HG03066 (cell line): Measurements from ENCODE around the gene MYO9A.

Experiments used
- ATAC-seq: cut with Tn5 transposase; IDR thresholded peaks from one replicate; pipeline ENCODE4 v1.9.1; 2021; ENCODE audit warnings: low read depth; ENCODE audit not compliant: unreplicated experiment

MYO9A gene

GRCh38 chr15:72118017-72118978 lies at the start of gene MYO9A, which contains the start of gene SENP8:
TSS of gene MYO9A (minus strand) at chr15:72118150. CDS start at chr15:72046563, 71,587 bp downstream.
TSS of gene SENP8 (plus strand) at chr15:72118403. CDS start at chr15:72139624, 21,221 bp downstream.
- ATAC-seq, result peak; percentile 59

DNA sequence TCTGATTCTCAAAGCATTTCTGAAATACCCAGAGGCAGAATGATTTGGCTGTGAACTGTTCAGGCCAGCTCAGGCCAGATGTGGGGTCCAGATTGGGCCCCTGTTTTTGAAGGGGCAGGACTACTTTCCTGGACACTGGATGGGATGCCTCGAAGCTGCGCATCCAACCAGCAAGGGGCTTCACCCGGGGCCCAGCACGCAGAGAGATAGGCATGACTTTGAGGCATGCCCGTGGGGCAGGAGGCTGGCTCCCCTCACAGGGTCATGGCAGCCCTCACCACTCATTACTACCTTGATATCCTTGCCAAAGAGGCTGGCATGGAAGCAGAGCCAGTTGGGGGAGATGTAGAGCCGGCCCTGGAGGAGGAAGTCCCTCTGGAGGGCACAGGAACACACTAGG lies 49.5 kb upstream of the MYO9A start:
- ATAC-seq, result no peak

- no peak for ATAC-seq
These were observed 48.9 kb upstream of the MYO9A start for GRCh38 chr15:72166716-72167417.

DNA sequence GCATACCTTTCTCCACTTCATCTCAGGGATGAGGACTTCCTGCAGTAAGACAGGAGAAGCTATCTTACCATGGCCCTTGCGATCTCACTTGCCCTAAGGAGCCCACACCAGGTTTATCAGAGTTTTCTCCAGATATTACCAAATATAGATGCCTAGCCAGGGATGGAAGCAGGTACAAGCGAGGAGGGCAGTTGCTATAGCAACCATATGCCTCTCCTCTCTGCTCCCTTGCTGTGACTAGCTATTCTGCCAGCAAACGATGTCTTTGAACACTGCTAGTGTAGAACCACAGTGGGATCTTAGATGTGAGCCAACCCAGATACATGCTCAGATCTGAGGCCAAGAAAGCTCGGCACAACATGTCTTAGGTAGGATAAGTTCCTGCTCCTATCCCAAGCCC lies 45.8 kb upstream of the MYO9A start:
- no peak for ATAC-seq

DNA sequence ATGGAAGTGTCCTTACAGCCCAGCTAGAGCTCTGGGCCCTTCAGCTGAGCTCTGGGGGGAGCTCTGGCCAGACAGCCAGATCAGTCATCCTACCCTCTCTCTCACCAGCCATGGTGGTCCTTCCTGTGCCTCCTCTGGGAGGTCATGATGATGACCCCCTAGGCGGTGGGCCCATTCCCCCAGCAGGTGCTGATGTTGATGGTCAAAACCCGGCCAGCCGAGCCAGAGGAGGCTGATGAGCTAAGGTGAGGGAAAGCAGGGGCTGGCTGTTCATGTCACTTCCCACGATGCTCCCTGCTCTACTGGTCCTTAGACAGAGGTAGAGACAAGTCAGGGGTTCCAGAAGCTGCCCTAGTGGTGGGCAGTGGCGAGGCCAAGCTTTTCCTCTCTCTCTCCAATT lies 44.6 kb upstream of the MYO9A start:
- ATAC-seq, result no peak

GRCh38 chr15:72161361-72162132 lies 43.6 kb upstream of the MYO9A start:
- no peak for ATAC-seq

GRCh38 chr15:72160696-72161245 lies 42.8 kb upstream of the MYO9A start:
- no peak for ATAC-seq

GRCh38 chr15:72156928-72157327 lies 39.0 kb upstream of the MYO9A start:
- ATAC-seq, result no peak

DNA sequence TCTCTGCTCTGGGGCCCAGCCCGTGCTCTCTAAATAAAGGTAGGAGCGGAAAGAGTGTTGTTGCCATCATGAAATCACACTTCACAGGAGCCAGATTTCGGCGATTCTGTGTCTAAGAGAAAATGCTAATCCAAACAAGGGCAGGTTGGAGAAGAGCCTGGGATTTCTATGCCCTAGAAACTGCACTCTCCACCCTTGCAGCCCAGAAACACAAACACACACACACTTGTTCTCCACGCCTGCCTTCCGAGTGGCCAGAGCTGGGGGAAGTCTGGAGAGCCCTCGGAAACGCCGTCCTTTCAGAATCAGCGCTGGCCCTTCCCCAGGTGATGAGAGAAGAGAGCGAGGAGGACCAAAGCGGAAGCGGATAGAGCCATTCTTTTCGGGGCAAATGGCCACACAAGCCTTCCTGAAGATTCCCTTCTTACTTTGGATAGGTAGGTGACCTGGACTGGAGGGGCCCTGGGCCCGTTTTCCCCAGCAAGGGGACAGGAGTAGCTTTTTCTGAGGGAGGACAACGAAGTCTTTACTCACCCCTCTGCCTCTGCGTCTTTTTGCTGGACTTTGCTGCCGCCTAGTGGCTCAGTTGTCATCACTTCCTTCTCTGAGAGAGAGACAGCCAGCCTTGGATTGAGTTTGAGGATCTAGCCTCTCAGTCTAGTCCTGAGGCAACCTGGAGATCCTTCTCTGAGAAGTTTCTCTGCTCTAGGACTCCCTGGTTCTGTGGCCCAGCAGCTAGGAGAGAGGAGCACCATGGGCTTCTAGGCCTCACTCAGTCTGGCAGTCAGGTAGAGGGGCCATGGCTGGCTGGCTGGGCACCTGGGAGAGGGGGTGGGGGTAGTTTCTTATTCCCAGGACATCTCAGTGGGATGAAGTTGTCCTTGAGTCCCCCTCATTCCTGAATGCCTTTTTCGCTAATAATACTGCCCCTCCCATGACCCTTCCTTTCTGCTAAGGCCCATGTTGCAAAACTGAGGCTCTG lies 38.0 kb upstream of the MYO9A start:
- ATAC-seq, result no peak

- no peak for ATAC-seq
These were observed 37.2 kb upstream of the MYO9A start for GRCh38 chr15:72155003-72155621.

DNA sequence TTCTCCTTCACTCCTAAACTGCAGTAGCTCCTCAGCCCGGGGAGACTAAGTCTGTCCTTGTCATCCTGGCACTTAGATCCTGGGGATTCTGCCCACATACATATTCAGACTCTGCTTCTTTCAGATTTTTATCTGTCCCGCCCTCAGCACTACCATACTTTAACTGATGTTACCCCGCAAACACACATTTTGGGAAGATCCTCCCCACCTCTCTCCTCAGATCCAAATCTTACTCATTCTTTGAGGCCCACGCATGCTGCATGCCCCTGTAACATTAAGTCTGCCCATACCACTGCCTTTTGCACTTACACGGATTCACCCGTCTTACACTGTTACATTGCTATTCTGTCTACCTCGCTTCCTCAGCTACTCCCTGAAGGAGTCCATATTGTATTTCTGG lies 36.4 kb upstream of the MYO9A start:
- ATAC-seq, result no peak

DNA sequence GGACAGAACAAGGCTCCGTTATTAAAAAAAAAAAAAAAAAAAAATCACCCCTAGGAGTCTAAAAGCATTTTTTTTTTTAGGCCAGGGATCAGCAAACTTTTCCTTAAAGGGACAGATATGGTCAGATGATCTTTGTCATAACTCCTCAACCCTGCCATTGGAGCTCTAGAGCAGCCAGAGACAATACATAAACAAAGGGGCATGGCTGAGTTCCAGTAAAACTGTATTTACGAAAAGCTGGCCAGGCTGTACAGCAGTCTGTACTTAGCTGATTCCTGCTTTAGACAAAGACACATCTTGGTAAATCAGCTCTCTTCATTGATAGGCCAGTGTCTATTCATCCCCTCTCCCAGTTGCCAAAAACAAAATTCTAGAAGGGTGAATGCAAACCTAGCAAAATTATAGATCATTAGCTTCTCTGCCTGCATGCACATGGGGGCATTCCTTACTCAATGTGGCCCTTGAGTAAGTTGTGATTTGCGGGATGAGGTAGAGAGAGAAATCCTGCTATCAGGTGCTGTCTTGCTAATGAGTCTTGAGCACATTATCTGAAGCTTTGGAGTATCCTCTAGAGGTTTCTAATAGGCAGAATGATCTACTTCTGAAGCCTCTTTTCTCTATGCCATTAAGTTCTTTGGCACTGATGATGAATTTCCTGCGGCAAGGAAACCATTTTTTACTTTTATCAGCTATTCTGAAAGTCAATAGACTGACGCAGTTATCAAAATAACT lies 35.5 kb upstream of the MYO9A start:
- ATAC-seq, result no peak

DNA sequence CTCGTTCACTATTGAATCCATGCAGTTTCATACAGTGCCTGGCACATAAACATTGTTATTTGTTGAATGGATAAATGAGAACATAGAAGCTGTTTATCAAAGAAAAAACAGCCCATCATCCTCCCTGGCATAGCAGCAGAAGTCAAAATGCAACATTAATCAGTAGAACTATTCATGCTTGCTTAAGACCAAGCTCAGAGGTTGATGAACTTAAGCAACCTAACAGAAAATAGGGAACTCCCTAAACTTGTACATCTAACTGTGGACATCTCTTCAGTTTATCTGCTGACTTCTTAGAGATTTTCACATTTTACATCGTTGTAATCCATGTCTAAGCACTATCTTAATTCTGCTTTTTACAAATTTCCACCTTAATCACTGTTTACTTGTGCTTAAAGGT lies 29.5 kb upstream of the MYO9A start:
- no peak for ATAC-seq

GRCh38 chr15:72146934-72147333 lies 29.0 kb upstream of the MYO9A start:
- no peak for ATAC-seq

DNA sequence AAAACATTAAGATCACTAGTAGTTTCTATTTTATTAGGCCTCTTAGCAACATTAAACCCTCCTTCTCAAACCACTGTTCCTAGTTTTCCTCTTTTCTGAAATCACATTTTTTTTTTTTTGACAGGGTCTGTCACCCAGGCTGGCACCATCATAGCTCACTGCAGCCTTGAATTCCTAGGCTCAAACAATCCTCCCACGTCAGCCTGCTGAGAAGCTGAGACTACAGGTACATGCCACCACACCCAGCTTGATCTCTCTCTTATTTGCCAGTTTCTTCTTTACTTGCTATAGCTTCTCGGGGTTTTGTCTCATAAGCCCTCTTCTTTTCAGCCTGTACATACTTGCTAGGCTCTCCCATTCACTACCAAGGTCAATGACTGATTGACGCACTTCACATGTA lies 28.3 kb upstream of the MYO9A start:
- ATAC-seq, result no peak

- peak; percentile 100 for ATAC-seq
These were observed 23.5 kb upstream of the MYO9A start for GRCh38 chr15:72141171-72142084.

- ATAC-seq, result no peak
These were observed 22.1 kb upstream of the MYO9A start for GRCh38 chr15:72140088-72140487.
